HG02981 (cell line): ENCODE data around the gene GSTK1.
"Not testable (repeated sequence)": the region's sequence is repeated elsewhere in the genome, so short reads cannot be mapped to it uniquely, and the experiment has no call there.

Experiments
- ATAC-seq: cut with Tn5 transposase; IDR thresholded peaks from one replicate; pipeline ENCODE4 v1.9.1; 2021; ENCODE audit warnings: mild to moderate bottlenecking, moderate library complexity; ENCODE audit not compliant: unreplicated experiment

The GSTK1 gene

GRCh38 chr7:143269251-143269650, 6.0 kb downstream of the GSTK1 start:
- no peak for ATAC-seq

GRCh38 chr7:143271240-143271639, 8.0 kb downstream of the GSTK1 start:
- ATAC-seq, result no peak

DNA sequence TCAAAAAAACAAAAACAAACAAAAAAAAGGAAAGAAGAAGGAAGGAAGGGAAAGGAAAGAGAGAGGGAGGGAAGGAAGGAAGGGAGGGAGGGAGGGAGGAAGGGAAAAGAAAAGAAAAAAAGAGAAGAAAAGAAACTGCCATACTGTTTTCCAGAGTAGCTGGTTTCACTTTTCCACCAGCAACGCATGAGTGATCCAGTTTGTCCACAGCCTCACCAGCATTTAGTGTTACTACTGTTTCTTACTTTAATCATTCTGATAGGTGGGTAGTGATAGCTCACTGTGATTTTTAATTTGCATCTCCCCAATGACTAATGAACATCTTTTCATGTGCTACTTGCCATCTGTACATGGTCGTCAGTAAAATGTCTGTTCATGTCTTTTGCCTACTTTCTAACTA, 9.6 kb downstream of the GSTK1 start:
- no peak for ATAC-seq

GRCh38 chr7:143279186-143280098, 16.2 kb downstream of the GSTK1 start:
- no peak for ATAC-seq

- no peak for ATAC-seq
Observed at GRCh38 chr7:143280160-143280559, 16.9 kb downstream of the GSTK1 start.

- ATAC-seq, result no peak
Observed at GRCh38 chr7:143280566-143280965, 17.3 kb downstream of the GSTK1 start.

DNA sequence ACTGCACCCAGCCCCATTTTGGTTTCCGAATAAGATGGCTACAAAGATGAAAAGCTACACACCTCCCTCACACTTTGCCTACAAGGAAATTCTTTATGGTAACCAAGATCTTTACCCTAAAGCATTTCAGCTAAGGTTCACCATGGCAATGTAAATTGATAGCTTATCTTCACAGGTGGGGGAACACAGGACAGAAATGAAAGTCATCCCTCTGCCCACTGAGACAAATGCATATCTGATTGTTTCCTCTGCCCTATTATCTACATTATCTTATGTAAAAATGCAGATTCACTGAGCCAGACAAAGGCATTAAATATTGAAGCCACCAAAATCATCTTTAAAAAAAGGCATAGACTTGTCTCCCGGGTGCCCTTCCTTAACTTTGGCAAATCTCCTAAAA, 18.3 kb downstream of the GSTK1 start:
- no peak for ATAC-seq

- no peak for ATAC-seq
Observed at GRCh38 chr7:143282124-143282523, 18.9 kb downstream of the GSTK1 start.

DNA sequence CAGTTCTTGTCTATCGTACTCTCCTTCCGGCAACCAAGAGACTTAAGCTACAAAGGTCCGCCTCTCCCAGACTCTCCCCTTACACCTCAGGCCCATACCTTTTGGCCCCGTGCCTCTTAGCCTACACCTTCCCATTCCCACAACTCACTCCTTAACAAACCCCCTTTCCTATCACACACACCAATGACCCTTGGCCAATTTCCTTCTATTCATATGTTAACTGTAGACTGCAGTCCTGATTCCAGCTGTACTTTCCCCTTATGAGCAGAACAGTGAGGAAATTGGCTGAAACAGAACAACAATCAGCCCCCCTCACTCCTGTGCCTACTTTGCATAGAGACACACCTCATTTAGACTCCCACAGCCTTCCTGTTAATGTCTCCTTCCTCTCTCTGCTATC, 20.1 kb downstream of the GSTK1 start:
- no peak for ATAC-seq

DNA sequence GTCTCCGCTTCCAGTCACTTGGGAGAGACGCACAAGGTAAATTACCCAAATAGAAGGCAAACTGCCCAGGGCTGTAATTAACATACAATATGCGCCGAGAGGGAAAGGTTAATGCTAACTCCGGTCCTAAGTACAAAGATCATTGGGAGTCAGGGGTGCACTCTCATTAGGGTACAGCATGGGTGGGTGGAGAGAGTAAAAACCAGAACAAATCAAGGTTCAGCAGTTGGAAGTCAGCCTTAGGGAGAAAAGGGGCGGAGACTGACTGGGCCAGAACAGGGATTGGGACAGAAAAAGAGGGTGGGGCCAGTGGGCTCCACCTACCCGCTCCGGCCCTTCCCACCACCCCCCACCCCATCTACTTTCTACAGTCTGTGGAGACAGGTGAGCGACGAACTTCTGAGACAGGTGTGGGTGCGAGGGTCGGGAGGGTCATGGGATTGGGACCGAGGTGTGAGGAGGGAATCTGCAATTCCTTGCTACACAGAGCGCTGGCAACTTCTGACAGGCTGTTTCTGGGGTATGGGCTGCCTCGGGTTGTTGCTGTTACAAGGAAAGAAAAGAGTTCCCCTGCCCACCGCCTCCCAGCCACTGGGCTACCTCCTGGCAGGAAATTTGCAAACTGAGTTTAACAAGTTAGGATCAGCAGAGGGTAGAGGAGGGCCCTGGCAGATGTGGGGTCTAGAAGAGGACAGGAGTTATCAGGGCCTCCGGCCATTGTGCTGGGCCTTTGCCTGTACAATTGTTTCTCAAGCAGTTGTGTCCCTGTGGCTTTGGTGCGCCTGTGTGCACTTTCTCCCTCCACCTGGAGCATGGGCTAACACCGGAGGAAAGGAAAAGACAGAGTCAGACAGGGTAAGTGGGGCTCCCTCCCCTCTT, 21.6 kb downstream of the GSTK1 start, which contains the start of gene TMEM139:
Gene TMEM139, plus strand, starts transcription at position 368 of the 879 bp plus-strand sequence. CDS start 1,000 bp downstream, outside the sequence.
- no peak for ATAC-seq

DNA sequence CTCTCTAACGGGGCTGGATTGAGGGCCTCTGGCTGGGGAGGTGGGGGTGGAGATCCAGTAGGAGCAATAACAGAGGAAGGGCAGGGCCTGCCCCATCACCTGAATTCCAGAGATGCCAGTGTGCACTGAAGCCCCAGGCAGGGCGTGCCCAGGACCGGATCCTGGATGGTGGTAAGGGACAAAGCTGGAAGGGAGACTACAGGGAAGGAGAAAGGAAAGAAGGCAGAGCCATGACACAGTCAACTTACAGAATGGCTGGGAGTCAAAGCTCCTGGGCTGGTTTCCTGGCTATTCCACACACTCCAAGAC, 22.2 kb downstream of the GSTK1 start:
- no peak for ATAC-seq

DNA sequence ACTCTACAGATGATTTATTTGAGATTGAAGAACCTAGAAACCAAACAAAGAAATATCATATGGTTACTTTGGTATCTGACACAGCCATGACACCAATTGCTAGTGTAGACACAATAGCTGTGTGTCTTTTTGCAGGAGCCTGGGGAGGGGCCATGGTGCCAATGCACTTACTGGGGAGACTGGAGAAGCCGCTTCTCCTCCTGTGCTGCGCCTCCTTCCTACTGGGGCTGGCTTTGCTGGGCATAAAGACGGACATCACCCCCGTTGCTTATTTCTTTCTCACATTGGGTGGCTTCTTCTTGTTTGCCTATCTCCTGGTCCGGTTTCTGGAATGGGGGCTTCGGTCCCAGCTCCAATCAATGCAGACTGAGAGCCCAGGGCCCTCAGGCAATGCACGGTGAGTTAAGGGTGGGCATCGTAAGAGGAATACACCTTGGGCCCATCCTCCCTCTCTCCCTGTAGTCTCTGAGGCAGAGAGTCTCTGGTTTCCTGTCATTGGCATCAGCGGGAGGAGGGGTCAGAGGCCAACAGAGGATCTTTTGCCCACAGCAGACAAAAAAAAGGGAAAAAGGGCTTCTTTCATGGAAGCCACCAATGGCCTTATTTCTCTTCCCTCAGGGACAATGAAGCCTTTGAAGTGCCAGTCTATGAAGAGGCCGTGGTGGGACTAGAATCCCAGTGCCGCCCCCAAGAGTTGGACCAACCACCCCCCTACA, 22.7 kb downstream of the GSTK1 start:
- no peak for ATAC-seq

DNA sequence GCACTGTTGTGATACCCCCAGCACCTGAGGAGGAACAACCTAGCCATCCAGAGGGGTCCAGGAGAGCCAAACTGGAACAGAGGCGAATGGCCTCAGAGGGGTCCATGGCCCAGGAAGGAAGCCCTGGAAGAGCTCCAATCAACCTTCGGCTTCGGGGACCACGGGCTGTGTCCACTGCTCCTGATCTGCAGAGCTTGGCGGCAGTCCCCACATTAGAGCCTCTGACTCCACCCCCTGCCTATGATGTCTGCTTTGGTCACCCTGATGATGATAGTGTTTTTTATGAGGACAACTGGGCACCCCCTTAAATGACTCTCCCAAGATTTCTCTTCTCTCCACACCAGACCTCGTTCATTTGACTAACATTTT, 23.3 kb downstream of the GSTK1 start:
- no peak for ATAC-seq

GRCh38 chr7:143287339-143287934, 24.2 kb downstream of the GSTK1 start:
- ATAC-seq, result no peak

DNA sequence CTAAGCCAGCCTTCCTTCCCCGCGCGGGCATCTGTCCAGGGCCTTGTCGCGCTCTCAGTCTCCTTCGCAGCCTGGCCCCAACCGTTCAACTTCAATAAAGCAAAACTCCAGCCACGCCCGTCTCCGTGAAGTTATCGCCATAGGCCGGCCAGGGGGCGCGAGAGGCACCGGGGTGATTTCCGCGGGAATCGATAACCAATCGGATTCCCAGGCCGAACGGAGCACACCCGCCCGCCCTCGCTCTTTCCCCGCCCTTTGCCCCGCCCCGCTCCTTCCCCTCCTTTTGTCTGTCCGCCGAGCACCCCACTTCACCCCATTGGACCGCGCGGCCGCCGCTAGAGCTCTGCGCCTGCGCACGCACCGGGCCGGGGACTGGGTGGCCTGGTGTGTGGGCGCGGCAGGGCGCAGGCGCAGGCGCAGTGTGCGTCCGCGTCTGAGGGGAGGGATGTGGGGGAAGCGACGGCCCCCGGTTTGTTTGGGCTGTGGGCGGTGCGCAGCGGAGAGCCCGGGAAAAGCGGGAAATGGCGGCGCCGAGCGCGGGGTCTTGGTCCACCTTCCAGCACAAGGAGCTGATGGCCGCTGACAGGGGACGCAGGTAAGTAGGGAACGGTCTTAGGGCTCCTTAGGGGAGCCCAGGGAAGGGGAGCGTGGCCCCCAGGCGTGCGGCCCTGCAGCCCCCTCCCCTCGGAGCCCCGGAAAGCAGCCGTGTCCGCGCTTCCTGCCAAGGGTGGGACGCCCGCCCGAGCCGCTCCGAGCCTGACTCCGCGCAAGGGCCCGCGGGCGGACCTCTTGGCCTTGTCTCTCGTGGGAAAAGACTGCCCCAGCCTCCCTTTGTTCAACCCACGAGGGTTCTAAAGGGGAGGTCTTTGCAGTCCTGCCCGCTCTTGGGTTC, 24.9 kb downstream of the GSTK1 start, which contains the start of gene CASP2:
Gene CASP2, plus strand, starts transcription at position 417 of the 892 bp plus-strand sequence. Its CDS starts 105 bp downstream, at position 522.
- ATAC-seq, result peak; percentile 90

- no peak for ATAC-seq
Observed at GRCh38 chr7:143288836-143289235, 25.6 kb downstream of the GSTK1 start.

GRCh38 chr7:143289421-143289820, 26.2 kb downstream of the GSTK1 start:
- ATAC-seq, result no peak

DNA sequence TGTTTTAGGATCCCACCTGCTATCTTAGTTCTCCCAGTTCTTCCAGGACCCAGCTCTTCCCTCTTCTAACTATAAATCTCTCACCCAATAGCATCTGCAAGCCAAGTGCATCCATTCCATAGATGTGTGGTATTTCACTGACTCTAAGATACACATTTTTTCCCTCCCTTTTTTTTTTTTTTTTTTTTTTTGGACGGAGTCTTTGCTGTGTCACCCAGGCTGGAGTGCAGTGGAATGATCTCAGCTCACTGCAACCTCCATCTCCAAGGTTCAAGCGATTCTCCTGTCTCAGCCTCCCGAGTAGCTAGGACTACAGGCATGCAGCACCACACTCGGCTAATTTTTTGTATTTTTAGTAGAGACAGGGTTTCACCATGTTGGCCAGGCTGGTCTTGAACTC, 26.6 kb downstream of the GSTK1 start:
- ATAC-seq, result not testable (repeated sequence)

GRCh38 chr7:143290293-143290692, 27.1 kb downstream of the GSTK1 start:
- no peak for ATAC-seq

GRCh38 chr7:143292876-143293275, 29.6 kb downstream of the GSTK1 start:
- ATAC-seq, result no peak
